ENCODE results near the gene TEKTIP1.
"Not testable (repeated sequence)": the region's sequence is repeated elsewhere in the genome, so short reads cannot be mapped to it uniquely, and the experiment has no call there.

The TEKTIP1 gene

GRCh38 chr19:3577723-3578344 lies 38.9 kb downstream of the TEKTIP1 start:
- in situ Hi-C loops (cut with HindIII; ENCODE audit: low sequenced_read_pairs): loop anchor here (5.0 kb wide), 1 partner anchor 44 kb away; no protein-coding TSS in a partner anchor
- TF ChIP-seq CTCF (IDR thresholded peaks at IDR 0.05; ENCODE audit: low read depth, low read length, missing control alignments): no peak
- DNase-seq (ENCODE audit: low read depth): no peak
- no peak overlapping the region for H3K4me3 ChIP-seq (ENCODE audit: low read depth, low read length)

GRCh38 chr19:3578390-3578789 lies 39.4 kb downstream of the TEKTIP1 start:
- no peak for DNase-seq (ENCODE audit: low read depth)
- no peak for TF ChIP-seq CTCF (IDR thresholded peaks at IDR 0.05; ENCODE audit: low read depth, low read length, missing control alignments)
- no peak overlapping the region for H3K4me3 ChIP-seq (ENCODE audit: low read depth, low read length)
- in situ Hi-C loops (cut with HindIII; ENCODE audit: low sequenced_read_pairs): loop anchor here (5.0 kb wide), 1 partner anchor 44 kb away; no protein-coding TSS in a partner anchor

GRCh38 chr19:3580156-3580934 lies 41.4 kb downstream of the TEKTIP1 start:
- in situ Hi-C loops (cut with HindIII; ENCODE audit: low sequenced_read_pairs): no loop called here
- peak; percentile 55 for DNase-seq (ENCODE audit: low read depth)
- H3K4me3 ChIP-seq (ENCODE audit: low read depth, low read length): no peak overlapping the region
- no peak for TF ChIP-seq CTCF (IDR thresholded peaks at IDR 0.05; ENCODE audit: low read depth, low read length, missing control alignments)

- in situ Hi-C loops (cut with HindIII; ENCODE audit: low sequenced_read_pairs); H3K4me3 ChIP-seq (ENCODE audit: low read depth, low read length); DNase-seq (ENCODE audit: low read depth): not testable (repeated sequence)
Measured at GRCh38 chr19:3581792-3582191, 42.8 kb downstream of the TEKTIP1 start.

- DNase-seq (ENCODE audit: low read depth); in situ Hi-C loops (cut with HindIII; ENCODE audit: low sequenced_read_pairs); H3K4me3 ChIP-seq (ENCODE audit: low read depth, low read length): not testable (repeated sequence)
Measured at GRCh38 chr19:3584036-3584802, 45.2 kb downstream of the TEKTIP1 start.

- peak within 1 kb of the TSS; percentile 16 for H3K4me3 ChIP-seq (ENCODE audit: low read depth, low read length)
- no peak for TF ChIP-seq CTCF (IDR thresholded peaks at IDR 0.05; ENCODE audit: low read depth, low read length, missing control alignments)
- in situ Hi-C loops (cut with HindIII; ENCODE audit: low sequenced_read_pairs): no loop called here
- no peak for DNase-seq (ENCODE audit: low read depth)
Measured at GRCh38 chr19:3585301-3586126, 46.5 kb downstream of the TEKTIP1 start, which contains the start of gene GIPC3. Gene GIPC3, plus strand, starts transcription at chr19:3585478. Its CDS starts 120 bp downstream, at chr19:3585598.

GRCh38 chr19:3586127-3586626 lies 47.2 kb downstream of the TEKTIP1 start:
- H3K4me3 ChIP-seq (ENCODE audit: low read depth, low read length): no peak overlapping the region
- in situ Hi-C loops (cut with HindIII; ENCODE audit: low sequenced_read_pairs): no loop called here
- TF ChIP-seq CTCF (IDR thresholded peaks at IDR 0.05; ENCODE audit: low read depth, low read length, missing control alignments): peak; percentile 58
- DNase-seq (ENCODE audit: low read depth): no peak

Data from astrocyte of the cerebellum (primary cell).